ENCODE measurements around the gene FILIP1L.
A peak's percentile ranks its signal among the peaks of the same experiment; 100 is the strongest.

- TF ChIP-seq CTCF (IDR thresholded peaks at IDR 0.05), result peak; percentile 79 to 89 (median 86)
- no peak for TF ChIP-seq POLR2A (IDR thresholded peaks at IDR 0.05)
Measured at GRCh38 chr3:99842826-99843589, 271.3 kb downstream of the FILIP1L start.
